Esophagus squamous epithelium (tissue), 4 donors: ENCODE data around the gene ZCCHC7.

Experiments
- POLR2A ChIP-seq, 4 donors: fragments of 450-650 bp; IDR thresholded peaks; one replicate each; pipeline ENCODE4 v1.6.1; 2017; ENCODE audit warnings: antibody characterized with exemption in 4 of 4, mild to moderate bottlenecking in 4 of 4, moderate library complexity in 3 of 4
- TF ChIP-seq, protein P1 (sequence below), 6 experiments: fragments of 450-650 bp in 4 of 6; fragments of 200-600 bp in 2 of 6; sonication (generic) in 2 of 6; IDR thresholded peaks; one replicate each; pipeline ENCODE4 v1.5.1; 2016 to 2019; ENCODE audit warnings: antibody characterized with exemption in 6 of 6, mild to moderate bottlenecking in 4 of 6, moderate library complexity in 4 of 6

DNA sequence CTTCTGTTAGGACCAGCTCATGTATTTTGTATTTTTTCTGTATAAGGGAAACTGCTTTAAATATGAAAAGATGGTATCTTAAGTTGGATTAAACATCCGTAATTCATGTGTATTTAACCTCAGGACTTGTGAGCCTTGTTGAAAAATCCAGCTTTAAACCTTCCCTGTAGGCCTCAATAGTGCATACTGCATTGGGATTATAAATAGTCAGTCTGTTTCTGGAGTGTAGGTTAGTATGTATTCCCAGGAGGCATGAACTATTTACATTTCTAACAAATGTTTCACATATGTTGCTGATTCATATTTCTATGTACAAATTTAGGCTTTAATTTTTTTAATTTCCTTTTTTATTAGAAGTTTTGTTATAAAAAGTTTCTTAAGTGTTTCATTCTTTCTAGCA, 164.3 kb downstream of the ZCCHC7 start:
- TF ChIP-seq, protein P1, sequence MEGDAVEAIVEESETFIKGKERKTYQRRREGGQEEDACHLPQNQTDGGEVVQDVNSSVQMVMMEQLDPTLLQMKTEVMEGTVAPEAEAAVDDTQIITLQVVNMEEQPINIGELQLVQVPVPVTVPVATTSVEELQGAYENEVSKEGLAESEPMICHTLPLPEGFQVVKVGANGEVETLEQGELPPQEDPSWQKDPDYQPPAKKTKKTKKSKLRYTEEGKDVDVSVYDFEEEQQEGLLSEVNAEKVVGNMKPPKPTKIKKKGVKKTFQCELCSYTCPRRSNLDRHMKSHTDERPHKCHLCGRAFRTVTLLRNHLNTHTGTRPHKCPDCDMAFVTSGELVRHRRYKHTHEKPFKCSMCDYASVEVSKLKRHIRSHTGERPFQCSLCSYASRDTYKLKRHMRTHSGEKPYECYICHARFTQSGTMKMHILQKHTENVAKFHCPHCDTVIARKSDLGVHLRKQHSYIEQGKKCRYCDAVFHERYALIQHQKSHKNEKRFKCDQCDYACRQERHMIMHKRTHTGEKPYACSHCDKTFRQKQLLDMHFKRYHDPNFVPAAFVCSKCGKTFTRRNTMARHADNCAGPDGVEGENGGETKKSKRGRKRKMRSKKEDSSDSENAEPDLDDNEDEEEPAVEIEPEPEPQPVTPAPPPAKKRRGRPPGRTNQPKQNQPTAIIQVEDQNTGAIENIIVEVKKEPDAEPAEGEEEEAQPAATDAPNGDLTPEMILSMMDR (IDR thresholded peaks at IDR 0.05), result no peak
- no peak for TF ChIP-seq POLR2A (IDR thresholded peaks at IDR 0.05)
